Mammary microvascular endothelial cell (primary cell): ENCODE data around the gene SCMH1. TPM values are rescaled to one million over a fixed set of nuclear protein-coding genes. Genes with fewer than 3 reads are reported as not detected.

Experiments used
- total RNA-seq: library from RNA; depleted of rRNA; stranded (reverse); fragments of >200 nt; gene quantifications from 2 replicates; pipeline ENCODE4 v1.2.3, GENCODE V29; 2015

The SCMH1 gene
- 16.3 and 16.9 TPM in 2 replicates for total RNA-seq

DNA sequence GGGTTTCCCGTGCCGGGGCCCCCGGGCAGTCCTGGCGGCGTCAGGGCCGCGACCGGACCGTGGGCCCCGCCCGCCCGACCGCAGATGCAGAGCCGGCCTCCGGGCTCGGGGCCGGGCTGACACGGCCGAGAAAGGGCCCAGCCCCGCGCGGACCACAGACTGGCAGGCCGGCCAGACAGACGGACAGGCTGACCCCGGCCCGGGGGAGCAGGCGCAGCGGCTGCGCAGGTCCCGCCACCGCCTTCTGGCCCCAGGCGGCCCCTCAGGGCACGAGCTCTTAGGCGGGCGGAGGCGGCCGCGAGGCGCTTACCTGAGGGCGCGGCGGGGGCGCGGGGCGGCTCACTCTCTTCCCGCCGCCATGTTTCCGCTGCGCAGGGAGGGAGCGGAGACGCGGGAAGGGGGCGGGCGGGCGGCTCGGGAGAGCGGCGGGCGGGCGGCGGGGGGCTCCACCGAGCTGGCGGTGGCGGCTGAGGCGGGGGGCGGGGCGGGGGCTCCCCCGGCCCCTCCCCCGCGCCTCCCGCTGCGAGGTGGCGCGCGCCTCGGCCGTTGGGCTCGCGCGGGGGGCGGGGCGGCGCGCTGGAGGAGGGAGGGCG is at the start of gene SCMH1:
Gene SCMH1 (minus strand): TSS at position 558 of the 593 bp plus-strand sequence. CDS start 56,173 bp downstream, outside the sequence.

DNA sequence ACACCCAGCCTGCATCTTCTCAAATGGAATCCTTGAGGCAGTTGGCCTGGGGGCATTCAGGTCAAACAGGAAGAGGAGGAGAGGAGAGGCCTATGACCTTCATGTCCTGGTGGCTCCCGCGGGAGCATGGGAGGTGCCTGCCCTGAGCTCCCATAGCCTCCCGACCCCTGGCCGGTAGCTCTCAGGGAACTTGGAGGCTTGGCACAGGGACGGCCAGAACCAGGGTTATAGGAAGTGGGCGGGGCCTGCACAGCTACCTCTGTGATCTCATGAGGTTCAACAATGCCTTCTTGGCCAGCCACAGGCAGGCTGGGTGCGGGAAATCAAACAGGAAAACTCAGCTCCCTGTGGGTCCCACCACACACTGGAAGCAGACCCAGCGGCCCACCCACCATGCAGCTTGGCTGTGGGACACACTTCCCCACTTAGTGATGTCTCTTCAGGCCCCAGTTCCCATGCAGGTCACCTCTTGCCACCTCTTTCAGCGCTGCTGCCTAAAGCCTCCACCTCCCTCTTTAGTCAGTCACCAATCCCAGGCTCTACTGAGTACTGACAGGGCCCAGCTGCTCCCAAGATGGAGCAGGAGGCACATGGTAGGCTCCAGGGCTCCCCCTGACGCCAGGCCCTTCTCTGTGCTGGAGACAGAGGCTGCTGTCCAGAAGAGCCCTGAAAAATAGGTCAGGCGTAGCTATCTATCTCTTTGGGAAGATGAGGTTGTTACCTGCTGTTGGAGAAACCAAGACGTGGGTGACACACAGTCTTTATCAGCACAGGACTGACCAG is 220.4 kb downstream of the SCMH1 start, which contains the start of gene SLFNL1:
Gene SLFNL1 (minus strand): TSS at position 200 of the 783 bp plus-strand sequence. CDS start 1,065 bp downstream, outside the sequence.

GRCh38 chr1:40979241-40980067 is 262.7 kb downstream of the SCMH1 start, which contains the start of gene CTPS1:
TSS of gene CTPS1 (plus strand) at chr1:40979696. CDS start at chr1:40983291, 3,595 bp downstream.

Other genes starting within 250 kb of the SCMH1 start
- under 0.01 and 0.07 TPM in 2 replicates for gene SLFNL1, start 220.6 kb downstream of the SCMH1 start, total RNA-seq
- 0.05 and 0.47 TPM in 2 replicates for gene FOXO6, start 119.1 kb upstream of the SCMH1 start, total RNA-seq
- not detected in 2 replicates for gene EDN2, start 242.4 kb upstream of the SCMH1 start, total RNA-seq